HepG2 (cell line): ENCODE data around the gene KRTAP12-2. TPM values are rescaled to one million over a fixed set of nuclear protein-coding genes. Genes with fewer than 3 reads are reported as not detected.
A peak's percentile ranks its signal among the peaks of the same experiment; 100 is the strongest.

ENCODE experiments used
- PHB2 ChIP-seq: fragments of 450-650 bp; IDR thresholded peaks from 2 replicates; pipeline ENCODE4 v1.6.1; 2018; ENCODE audit not compliant: partially characterized antibody
- RAD21 ChIP-seq: fragments of 450-650 bp; formaldehyde crosslinking; IDR thresholded peaks from 2 replicates; pipeline ENCODE4 v1.5.0; 2020; ENCODE audit warnings: mild to moderate bottlenecking
- SYNCRIP ChIP-seq: fragments of 200-400 bp; formaldehyde crosslinking; IDR thresholded peaks from 2 replicates; pipeline ENCODE4 v1.6.1; 2018; ENCODE audit warnings: mild to moderate bottlenecking, low read depth, low read length; ENCODE audit not compliant: insufficient read depth
- ZMYM2 ChIP-seq: sonication (generic); formaldehyde crosslinking; IDR thresholded peaks from 2 replicates; pipeline ENCODE4 v1.8.0; 2022; ENCODE audit warnings: mild to moderate bottlenecking, missing genetic modification reagents
- polyA plus RNA-seq, 8 experiments: library from polyadenylated mRNA; depleted of rRNA in 3 of 8; stranded (reverse) in 7 of 8; unstranded in 1 of 8; fragments of >200 nt; fragmentation: Illumina TruSeq in 4 of 8; extraction: Trizol in 4 of 8; gene quantifications; 2 replicates each; pipeline versions ENCODE4 v1.2.1 to v1.2.3, GENCODE V29; 2011 to 2016; ENCODE audit warnings: low read depth in 4 of 8, missing spikeins in 1 of 8, mixed read lengths in 1 of 8; ENCODE audit not compliant: insufficient read depth in 1 of 8
- total RNA-seq, 5 experiments: library from RNA; depleted of rRNA; stranded (reverse); fragments of >200 nt; fragmentation: Illumina TruSeq; extraction: Trizol; gene quantifications; 2 replicates each; pipeline ENCODE4 v1.2.3, GENCODE V29; 2016; ENCODE audit warnings: low read depth in 1 of 5
- TF ChIP-seq, protein P1 (sequence below): sonication (generic); formaldehyde crosslinking; IDR thresholded peaks from 2 replicates; pipeline ENCODE4 v1.4.0; 2020; ENCODE audit warnings: missing genetic modification reagents
- TF ChIP-seq, protein P2 (sequence below): sonication (generic); formaldehyde crosslinking; IDR thresholded peaks from 2 replicates; pipeline ENCODE4 v1.5.1; 2020; ENCODE audit warnings: mild to moderate bottlenecking, missing genetic modification reagents, moderate library complexity
- TF ChIP-seq, protein P3 (sequence below): sonication (generic); formaldehyde crosslinking; IDR thresholded peaks from 2 replicates; pipeline ENCODE4 v1.4.0; 2020; ENCODE audit warnings: missing genetic modification reagents

Gene KRTAP12-2
- total and polyA plus RNA-seq, 2 of the 13 experiments (the other 11 are each of a cell fraction or from before 2014, with no cell fraction given), result not detected

DNA sequence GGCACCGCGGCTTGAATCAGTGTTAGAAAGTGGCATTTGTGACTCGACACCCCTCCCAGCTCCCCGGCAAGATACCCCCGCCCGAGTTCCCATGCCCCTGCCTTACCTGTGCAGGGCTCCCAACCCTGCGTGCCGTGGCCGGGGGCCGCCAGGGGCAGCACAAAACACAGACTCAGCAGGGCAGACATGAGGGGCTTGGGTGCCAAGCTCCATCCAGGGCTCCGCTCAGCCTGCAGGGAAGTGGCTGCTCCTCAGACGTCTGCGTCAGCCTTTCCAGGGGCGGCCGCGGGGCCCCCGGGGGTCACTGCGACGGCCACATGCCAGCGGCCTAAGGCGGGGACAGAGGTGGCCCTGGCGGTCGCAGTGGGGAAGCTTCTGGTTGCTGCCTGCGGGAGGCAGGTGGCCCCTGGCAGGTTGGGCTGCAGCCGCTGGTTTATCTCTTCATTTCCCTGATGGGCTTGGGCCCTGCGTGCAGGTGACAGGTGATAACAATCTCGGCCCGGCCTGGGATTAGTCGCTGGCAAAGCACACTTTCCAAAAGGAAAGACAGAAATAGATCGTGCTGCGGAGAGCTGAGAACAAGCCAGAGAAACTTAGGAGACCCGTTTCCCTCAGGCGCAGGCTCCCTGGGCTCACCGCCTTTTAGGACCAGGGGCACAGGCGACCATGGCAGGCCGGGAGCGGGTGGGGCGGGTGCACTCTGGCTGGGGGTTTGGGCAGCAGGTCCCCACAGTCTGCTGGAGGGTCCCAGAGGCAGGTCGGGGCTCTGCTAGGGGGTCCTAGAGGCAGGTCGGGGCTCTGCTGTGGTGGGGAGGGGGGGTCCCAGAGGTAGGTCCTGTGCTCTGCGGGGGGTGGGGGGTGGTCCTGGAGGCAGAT lies 44.8 kb upstream of the KRTAP12-2 start, which contains the start of gene TSPEAR (continued):
- TF ChIP-seq, protein P1, sequence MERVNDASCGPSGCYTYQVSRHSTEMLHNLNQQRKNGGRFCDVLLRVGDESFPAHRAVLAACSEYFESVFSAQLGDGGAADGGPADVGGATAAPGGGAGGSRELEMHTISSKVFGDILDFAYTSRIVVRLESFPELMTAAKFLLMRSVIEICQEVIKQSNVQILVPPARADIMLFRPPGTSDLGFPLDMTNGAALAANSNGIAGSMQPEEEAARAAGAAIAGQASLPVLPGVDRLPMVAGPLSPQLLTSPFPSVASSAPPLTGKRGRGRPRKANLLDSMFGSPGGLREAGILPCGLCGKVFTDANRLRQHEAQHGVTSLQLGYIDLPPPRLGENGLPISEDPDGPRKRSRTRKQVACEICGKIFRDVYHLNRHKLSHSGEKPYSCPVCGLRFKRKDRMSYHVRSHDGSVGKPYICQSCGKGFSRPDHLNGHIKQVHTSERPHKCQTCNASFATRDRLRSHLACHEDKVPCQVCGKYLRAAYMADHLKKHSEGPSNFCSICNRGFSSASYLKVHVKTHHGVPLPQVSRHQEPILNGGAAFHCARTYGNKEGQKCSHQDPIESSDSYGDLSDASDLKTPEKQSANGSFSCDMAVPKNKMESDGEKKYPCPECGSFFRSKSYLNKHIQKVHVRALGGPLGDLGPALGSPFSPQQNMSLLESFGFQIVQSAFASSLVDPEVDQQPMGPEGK (CRISPR knock-in tag), result peak; percentile 52; the same call in 1 of the 2 replicates
- TF ChIP-seq, protein P2, sequence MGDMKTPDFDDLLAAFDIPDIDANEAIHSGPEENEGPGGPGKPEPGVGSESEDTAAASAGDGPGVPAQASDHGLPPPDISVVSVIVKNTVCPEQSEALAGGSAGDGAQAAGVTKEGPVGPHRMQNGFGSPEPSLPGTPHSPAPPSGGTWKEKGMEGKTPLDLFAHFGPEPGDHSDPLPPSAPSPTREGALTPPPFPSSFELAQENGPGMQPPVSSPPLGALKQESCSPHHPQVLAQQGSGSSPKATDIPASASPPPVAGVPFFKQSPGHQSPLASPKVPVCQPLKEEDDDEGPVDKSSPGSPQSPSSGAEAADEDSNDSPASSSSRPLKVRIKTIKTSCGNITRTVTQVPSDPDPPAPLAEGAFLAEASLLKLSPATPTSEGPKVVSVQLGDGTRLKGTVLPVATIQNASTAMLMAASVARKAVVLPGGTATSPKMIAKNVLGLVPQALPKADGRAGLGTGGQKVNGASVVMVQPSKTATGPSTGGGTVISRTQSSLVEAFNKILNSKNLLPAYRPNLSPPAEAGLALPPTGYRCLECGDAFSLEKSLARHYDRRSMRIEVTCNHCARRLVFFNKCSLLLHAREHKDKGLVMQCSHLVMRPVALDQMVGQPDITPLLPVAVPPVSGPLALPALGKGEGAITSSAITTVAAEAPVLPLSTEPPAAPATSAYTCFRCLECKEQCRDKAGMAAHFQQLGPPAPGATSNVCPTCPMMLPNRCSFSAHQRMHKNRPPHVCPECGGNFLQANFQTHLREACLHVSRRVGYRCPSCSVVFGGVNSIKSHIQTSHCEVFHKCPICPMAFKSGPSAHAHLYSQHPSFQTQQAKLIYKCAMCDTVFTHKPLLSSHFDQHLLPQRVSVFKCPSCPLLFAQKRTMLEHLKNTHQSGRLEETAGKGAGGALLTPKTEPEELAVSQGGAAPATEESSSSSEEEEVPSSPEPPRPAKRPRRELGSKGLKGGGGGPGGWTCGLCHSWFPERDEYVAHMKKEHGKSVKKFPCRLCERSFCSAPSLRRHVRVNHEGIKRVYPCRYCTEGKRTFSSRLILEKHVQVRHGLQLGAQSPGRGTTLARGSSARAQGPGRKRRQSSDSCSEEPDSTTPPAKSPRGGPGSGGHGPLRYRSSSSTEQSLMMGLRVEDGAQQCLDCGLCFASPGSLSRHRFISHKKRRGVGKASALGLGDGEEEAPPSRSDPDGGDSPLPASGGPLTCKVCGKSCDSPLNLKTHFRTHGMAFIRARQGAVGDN, result peak; percentile 46
- TF ChIP-seq PHB2 (no peak), SYNCRIP (no peak), RAD21 (0 out of 2 replicates have a peak, but pooled peaks have one; percentile 7), ZMYM2 (CRISPR knock-in tag) (no peak)
- TF ChIP-seq, protein P3, sequence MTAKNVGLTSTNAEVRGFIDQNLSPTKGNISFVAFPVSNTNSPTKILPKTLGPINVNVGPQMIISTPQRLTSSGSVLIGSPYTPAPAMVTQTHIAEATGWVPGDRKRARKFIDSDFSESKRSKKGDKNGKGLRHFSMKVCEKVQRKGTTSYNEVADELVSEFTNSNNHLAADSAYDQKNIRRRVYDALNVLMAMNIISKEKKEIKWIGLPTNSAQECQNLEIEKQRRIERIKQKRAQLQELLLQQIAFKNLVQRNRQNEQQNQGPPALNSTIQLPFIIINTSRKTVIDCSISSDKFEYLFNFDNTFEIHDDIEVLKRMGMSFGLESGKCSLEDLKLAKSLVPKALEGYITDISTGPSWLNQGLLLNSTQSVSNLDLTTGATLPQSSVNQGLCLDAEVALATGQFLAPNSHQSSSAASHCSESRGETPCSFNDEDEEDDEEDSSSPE (CRISPR knock-in tag), result no peak
